ENCODE results near the gene PIGW.
A peak's percentile ranks its signal among the peaks of the same experiment; 100 is the strongest.

Gene PIGW

GRCh38 chr17:36525113-36525512, 9.7 kb upstream of the PIGW start:
- H3K27me3 Mint-ChIP-seq = no peaks in the 10 kb centered on the region

GRCh38 chr17:36525888-36526287, 8.9 kb upstream of the PIGW start:
- Mint-ChIP-seq H3K36me3 (ENCODE audit: low read depth) (peaks cover 69% of the 10 kb centered on the region), H3K4me1 (ENCODE audit: low read depth) (peaks cover 31% of the 10 kb centered on the region), H3K27ac (peak overlapping the region; percentile 36), H3K27me3 (no peaks in the 10 kb centered on the region), H3K4me3 (no peak overlapping the region), H3K9me3 (no peaks in the 10 kb centered on the region)

More at GRCh38 chr17:36525113-36525512, 9.7 kb upstream of the PIGW start:
- peaks cover 74% of the 10 kb centered on the region for H3K36me3 Mint-ChIP-seq (ENCODE audit: low read depth)
- H3K9me3 Mint-ChIP-seq = no peaks in the 10 kb centered on the region
- H3K4me1 Mint-ChIP-seq (ENCODE audit: low read depth) = peaks cover 31% of the 10 kb centered on the region
- peak overlapping the region; percentile 5 for H3K4me3 Mint-ChIP-seq
- H3K27ac Mint-ChIP-seq = peak overlapping the region; percentile 83

GRCh38 chr17:36527621-36528250, 7.1 kb upstream of the PIGW start:
- no peaks in the 10 kb centered on the region for H3K27me3 Mint-ChIP-seq
- H3K4me1 Mint-ChIP-seq (ENCODE audit: low read depth) = peaks cover 39% of the 10 kb centered on the region
- H3K4me3 Mint-ChIP-seq = no peak overlapping the region
- H3K27ac Mint-ChIP-seq = no peak overlapping the region
- no peaks in the 10 kb centered on the region for H3K9me3 Mint-ChIP-seq
- peaks cover 71% of the 10 kb centered on the region for H3K36me3 Mint-ChIP-seq (ENCODE audit: low read depth)

- Mint-ChIP-seq H3K4me3 (no peak overlapping the region), H3K36me3 (ENCODE audit: low read depth) (peaks cover 73% of the 10 kb centered on the region), H3K27me3 (no peaks in the 10 kb centered on the region), H3K4me1 (ENCODE audit: low read depth) (peaks cover 50% of the 10 kb centered on the region), H3K9me3 (no peaks in the 10 kb centered on the region), H3K27ac (peak overlapping the region; percentile 32)
Observed at GRCh38 chr17:36529121-36529520, 5.7 kb upstream of the PIGW start.

GRCh38 chr17:36532435-36532975, 2.3 kb upstream of the PIGW start:
- no peaks in the 10 kb centered on the region for H3K9me3 Mint-ChIP-seq
- peaks cover 63% of the 10 kb centered on the region for H3K36me3 Mint-ChIP-seq (ENCODE audit: low read depth)
- H3K27ac Mint-ChIP-seq = peak overlapping the region; percentile 49

GRCh38 chr17:36533935-36534839, 600 bp upstream of the PIGW start:
- H3K9me3 Mint-ChIP-seq = no peaks in the 10 kb centered on the region
- H3K27me3 Mint-ChIP-seq = no peaks in the 10 kb centered on the region
- peaks cover 42% of the 10 kb centered on the region for H3K4me1 Mint-ChIP-seq (ENCODE audit: low read depth)
- H3K36me3 Mint-ChIP-seq (ENCODE audit: low read depth) = peaks cover 64% of the 10 kb centered on the region
- peak overlapping the region; percentile 98 for H3K4me3 Mint-ChIP-seq
- peak overlapping the region; percentile 99 for H3K27ac Mint-ChIP-seq

More at GRCh38 chr17:36532435-36532975, 2.3 kb upstream of the PIGW start:
- Mint-ChIP-seq H3K4me1 (ENCODE audit: low read depth) (peaks cover 43% of the 10 kb centered on the region), H3K4me3 (peak overlapping the region; percentile 98), H3K27me3 (no peaks in the 10 kb centered on the region)

- peaks cover 38% of the 10 kb centered on the region for H3K4me1 Mint-ChIP-seq (ENCODE audit: low read depth)
- peak overlapping the region; percentile 99 for H3K27ac Mint-ChIP-seq
- H3K27me3 Mint-ChIP-seq = no peaks in the 10 kb centered on the region
- H3K9me3 Mint-ChIP-seq = no peaks in the 10 kb centered on the region
- H3K4me3 Mint-ChIP-seq = peak overlapping the region; percentile 98
- peaks cover 65% of the 10 kb centered on the region for H3K36me3 Mint-ChIP-seq (ENCODE audit: low read depth)
Observed at GRCh38 chr17:36535669-36536081, 888 bp downstream of the PIGW start.

- H3K27me3 Mint-ChIP-seq = no peaks in the 10 kb centered on the region
- H3K36me3 Mint-ChIP-seq (ENCODE audit: low read depth) = peaks cover 42% of the 10 kb centered on the region
- H3K4me1 Mint-ChIP-seq (ENCODE audit: low read depth) = peaks cover 30% of the 10 kb centered on the region
- H3K9me3 Mint-ChIP-seq = no peaks in the 10 kb centered on the region
- H3K4me3 Mint-ChIP-seq = no peak overlapping the region
- no peak overlapping the region for H3K27ac Mint-ChIP-seq
Observed at GRCh38 chr17:36540696-36541095, 5.9 kb downstream of the PIGW start.

- H3K27ac Mint-ChIP-seq = no peak overlapping the region
Observed at GRCh38 chr17:36542755-36543154, 8.0 kb downstream of the PIGW start.

GRCh38 chr17:36544044-36544306, 9.2 kb downstream of the PIGW start:
- H3K27ac Mint-ChIP-seq = peak overlapping the region; percentile 98
- H3K27me3 Mint-ChIP-seq = no peaks in the 10 kb centered on the region
- H3K4me1 Mint-ChIP-seq (ENCODE audit: low read depth) = peaks cover 35% of the 10 kb centered on the region
- H3K4me3 Mint-ChIP-seq = peak overlapping the region; percentile 96
- peaks cover 34% of the 10 kb centered on the region for H3K36me3 Mint-ChIP-seq (ENCODE audit: low read depth)
- H3K9me3 Mint-ChIP-seq = no peaks in the 10 kb centered on the region

More at GRCh38 chr17:36542755-36543154, 8.0 kb downstream of the PIGW start:
- peak overlapping the region; percentile 10 for H3K4me3 Mint-ChIP-seq
- H3K9me3 Mint-ChIP-seq = no peaks in the 10 kb centered on the region
- H3K4me1 Mint-ChIP-seq (ENCODE audit: low read depth) = peaks cover 24% of the 10 kb centered on the region
- peaks cover 37% of the 10 kb centered on the region for H3K36me3 Mint-ChIP-seq (ENCODE audit: low read depth)
- no peaks in the 10 kb centered on the region for H3K27me3 Mint-ChIP-seq

GRCh38 chr17:36544307-36545076, 9.7 kb downstream of the PIGW start, which contains the start of gene GGNBP2:
Gene GGNBP2, plus strand, starts transcription at chr17:36544919. Its CDS starts 806 bp downstream, at chr17:36545725.
- H3K9me3 Mint-ChIP-seq = no peaks in the 10 kb centered on the region
- H3K4me3 Mint-ChIP-seq = peak within 1 kb of the TSS; percentile 96
- H3K27me3 Mint-ChIP-seq = no peaks in the 10 kb centered on the region
- H3K36me3 Mint-ChIP-seq (ENCODE audit: low read depth) = peaks cover 32% of the 10 kb centered on the region
- peak within 1 kb of the TSS; percentile 98 for H3K27ac Mint-ChIP-seq
- peaks cover 39% of the 10 kb centered on the region for H3K4me1 Mint-ChIP-seq (ENCODE audit: low read depth)

- peaks cover 45% of the 10 kb centered on the region for H3K4me1 Mint-ChIP-seq (ENCODE audit: low read depth)
- no peaks in the 10 kb centered on the region for H3K27me3 Mint-ChIP-seq
- H3K4me3 Mint-ChIP-seq = peak overlapping the region; percentile 96
- peak overlapping the region; percentile 93 for H3K27ac Mint-ChIP-seq
- H3K9me3 Mint-ChIP-seq = no peaks in the 10 kb centered on the region
- H3K36me3 Mint-ChIP-seq (ENCODE audit: low read depth) = peaks cover 29% of the 10 kb centered on the region
Observed at GRCh38 chr17:36545077-36545464, 10.3 kb downstream of the PIGW start.

GRCh38 chr17:36545465-36546417, 11.0 kb downstream of the PIGW start:
- Mint-ChIP-seq H3K27me3 (no peaks in the 10 kb centered on the region), H3K4me1 (ENCODE audit: low read depth) (peaks cover 51% of the 10 kb centered on the region), H3K9me3 (no peaks in the 10 kb centered on the region), H3K4me3 (peak overlapping the region; percentile 96), H3K36me3 (ENCODE audit: low read depth) (peaks cover 26% of the 10 kb centered on the region), H3K27ac (peak overlapping the region; percentile 96)
